Mesenchymal stem cell (in vitro differentiated cells and primary cell): Measurements from ENCODE around the gene PCGF2.

Source experiments
- DNase-seq: peaks from one replicate; pipeline ENCODE4 v3.0.0-alpha.2; 2013
- H2AFZ ChIP-seq: one replicate; pipeline ENCODE4 v1.6.1; 2013; ENCODE audit warnings: low read depth, mild to moderate bottlenecking, control low read depth, inconsistent platforms, low read length, moderate library complexity
- H2AK5ac ChIP-seq: 2 replicates; pipeline ENCODE4 v1.6.1; 2013; ENCODE audit warnings: low read length, moderate library complexity, mild to moderate bottlenecking, inconsistent platforms; ENCODE audit not compliant: severe bottlenecking
- H2BK120ac ChIP-seq: one replicate; pipeline ENCODE4 v1.6.1; 2013; ENCODE audit warnings: low read depth, mild to moderate bottlenecking, inconsistent platforms, low read length, moderate library complexity
- H2BK12ac ChIP-seq, 2 experiments: one replicate each; pipeline ENCODE4 v1.6.1; 2013; ENCODE audit warnings: inconsistent platforms in 2 of 2, low read length in 2 of 2, mild to moderate bottlenecking in 2 of 2, moderate library complexity in 2 of 2, control low read depth in 1 of 2
- H2BK15ac ChIP-seq: one replicate; pipeline ENCODE4 v1.6.1; 2013; ENCODE audit warnings: mild to moderate bottlenecking, low read depth, inconsistent platforms; ENCODE audit not compliant: poor library complexity, severe bottlenecking
- H2BK5ac ChIP-seq: 2 replicates; pipeline ENCODE4 v1.6.1; 2013; ENCODE audit warnings: low read depth, mild to moderate bottlenecking, low read length, control low read depth, inconsistent platforms; ENCODE audit not compliant: poor library complexity, severe bottlenecking
- H3K14ac ChIP-seq, 2 experiments: one replicate each; pipeline ENCODE4 v1.6.1; 2013; ENCODE audit warnings: inconsistent platforms in 2 of 2, low read length in 2 of 2, control low read depth in 1 of 2, mild to moderate bottlenecking in 1 of 2, moderate library complexity in 1 of 2
- H3K18ac ChIP-seq, 2 experiments: one replicate each; pipeline ENCODE4 v1.6.1; 2013; ENCODE audit warnings: inconsistent platforms in 2 of 2, low read length in 2 of 2, control low read depth in 1 of 2, low read depth in 1 of 2, mild to moderate bottlenecking in 1 of 2
- H3K23ac ChIP-seq, 2 experiments: one replicate each; pipeline ENCODE4 v1.6.1; 2013; ENCODE audit warnings: inconsistent platforms in 2 of 2, low read length in 2 of 2, mild to moderate bottlenecking in 2 of 2, moderate library complexity in 2 of 2, control low read depth in 1 of 2
- H3K27ac ChIP-seq: 2 replicates; pipeline ENCODE4 v1.5.1; 2013; ENCODE audit warnings: mild to moderate bottlenecking, moderate library complexity, low read length, control low read depth, inconsistent platforms; ENCODE audit not compliant: poor library complexity, severe bottlenecking
- H3K27me3 ChIP-seq, 2 experiments: 2 replicates each; pipeline versions ENCODE4 v1.6.1 to v1.7.0; 2013; ENCODE audit warnings: low read length in 2 of 2, mild to moderate bottlenecking in 2 of 2, moderate library complexity in 2 of 2, control low read depth in 1 of 2, inconsistent platforms in 1 of 2; ENCODE audit not compliant: control insufficient read depth in 1 of 2, insufficient read depth in 1 of 2
- H3K36me3 ChIP-seq, 2 experiments: 2 replicates each; pipeline versions ENCODE4 v1.6.1 to v1.7.0; 2013; ENCODE audit warnings: low read length in 2 of 2, control low read depth in 1 of 2, inconsistent platforms in 1 of 2, low read depth in 1 of 2, mild to moderate bottlenecking in 1 of 2; ENCODE audit not compliant: insufficient read depth in 2 of 2, control insufficient read depth in 1 of 2
- H3K4ac ChIP-seq, 2 experiments: one replicate each; pipeline ENCODE4 v1.6.1; 2013; ENCODE audit warnings: inconsistent platforms in 2 of 2, low read length in 2 of 2, mild to moderate bottlenecking in 2 of 2, moderate library complexity in 2 of 2, control low read depth in 1 of 2, low read depth in 1 of 2
- H3K4me1 ChIP-seq: 2 replicates; pipeline ENCODE4 v1.6.1; 2013; ENCODE audit warnings: low read depth, low read length, control low read depth; ENCODE audit not compliant: control insufficient read depth, insufficient read depth
- H3K4me2 ChIP-seq: 2 replicates; pipeline ENCODE4 v1.6.1; 2013; ENCODE audit warnings: low read length, mild to moderate bottlenecking, inconsistent platforms; ENCODE audit not compliant: poor library complexity, severe bottlenecking
- H3K4me3 ChIP-seq, 2 experiments: 2 replicates each; pipeline versions ENCODE4 v1.5.1 to v1.7.0; 2013; ENCODE audit warnings: low read length in 2 of 2, mild to moderate bottlenecking in 2 of 2, control low read depth in 1 of 2, low read depth in 1 of 2; ENCODE audit not compliant: insufficient read depth in 1 of 2
- H3K79me1 ChIP-seq: replicated peaks from 2 replicates; pipeline ENCODE4 v1.6.1; 2013; ENCODE audit warnings: mild to moderate bottlenecking, control low read depth, low read length, inconsistent platforms; ENCODE audit not compliant: poor library complexity, severe bottlenecking
- H3K9ac ChIP-seq: 2 replicates; pipeline ENCODE4 v1.7.0; 2013; ENCODE audit warnings: mild to moderate bottlenecking, low read length, moderate library complexity
- H3K9me3 ChIP-seq: 2 replicates; pipeline ENCODE4 v1.7.0; 2013; ENCODE audit warnings: mild to moderate bottlenecking, low read length; ENCODE audit not compliant: control insufficient read depth
- H4K8ac ChIP-seq: one replicate; pipeline ENCODE4 v1.6.1; 2013; ENCODE audit warnings: inconsistent platforms, mild to moderate bottlenecking, low read length, moderate library complexity
- H4K91ac ChIP-seq: one replicate; pipeline ENCODE4 v1.6.1; 2013; ENCODE audit warnings: mild to moderate bottlenecking, low read length, inconsistent platforms
- WGBS: methylation state at CpG from one replicate; pipeline ENCODE4 v1.1.7; 2013; ENCODE audit warnings: mixed read lengths; 5-methylcytosine and 5-hydroxymethylcytosine counted together

The PCGF2 gene

GRCh38 chr17:38777641-38778250, 29.6 kb upstream of the PCGF2 start:
- Histone ChIP-seq H2AFZ (no peak overlapping the region), H3K27me3 (no peaks in the 10 kb centered on the region), H3K4ac (no peak overlapping the region), H3K27ac (no peak overlapping the region), H2BK12ac (no peak overlapping the region), H3K4me1 (no peaks in the 10 kb centered on the region), H3K9me3 (no peaks in the 10 kb centered on the region), H3K4me3 (no peak overlapping the region), H4K91ac (no peak overlapping the region), H3K14ac (no peak overlapping the region), H2BK5ac (no peak overlapping the region), H3K23ac (no peak overlapping the region), H3K9ac (peak overlapping the region; percentile 37), H3K36me3 (peaks cover 84 to 95% of the 10 kb centered on the region in 2 experiments), H2BK120ac (no peak overlapping the region), H2BK15ac (no peak overlapping the region), H2AK5ac (no peak overlapping the region), H4K8ac (no peak overlapping the region), H3K4me2 (no peak overlapping the region), H3K18ac (no peak overlapping the region), H3K79me1 (peaks cover 30% of the 10 kb centered on the region)
- no peak for DNase-seq
- WGBS = 92% methylated on average over 7 of the region's 7 CpGs

- no peak overlapping the region for H2BK5ac ChIP-seq
- no peak overlapping the region for H2AK5ac ChIP-seq
- H3K4ac ChIP-seq = no peak overlapping the region
- H3K18ac ChIP-seq = no peak overlapping the region
- no peak overlapping the region for H3K27ac ChIP-seq
- H4K91ac ChIP-seq = no peak overlapping the region
- no peak overlapping the region for H2AFZ ChIP-seq
- H3K4me1 ChIP-seq = no peaks in the 10 kb centered on the region
- no peak overlapping the region for H3K4me3 ChIP-seq
- no peaks in the 10 kb centered on the region for H3K27me3 ChIP-seq
- H2BK12ac ChIP-seq = no peak overlapping the region
- no peak for DNase-seq
- peaks cover 75 to 95% of the 10 kb centered on the region in 2 experiments for H3K36me3 ChIP-seq
- no peak overlapping the region for H4K8ac ChIP-seq
- no peak overlapping the region for H3K4me2 ChIP-seq
- no peak overlapping the region for H2BK15ac ChIP-seq
- H3K9ac ChIP-seq = no peak overlapping the region
- H3K23ac ChIP-seq = no peak overlapping the region
- no peak overlapping the region for H2BK120ac ChIP-seq
- peaks cover 15% of the 10 kb centered on the region for H3K79me1 ChIP-seq
- no peaks in the 10 kb centered on the region for H3K9me3 ChIP-seq
- no peak overlapping the region for H3K14ac ChIP-seq
Observed at GRCh38 chr17:38773258-38773657, 25.1 kb upstream of the PCGF2 start.

GRCh38 chr17:38768417-38768816, 20.3 kb upstream of the PCGF2 start:
- Histone ChIP-seq H3K4me3 (no peak overlapping the region), H3K27me3 (no peaks in the 10 kb centered on the region), H4K8ac (no peak overlapping the region), H2AFZ (no peak overlapping the region), H2AK5ac (no peak overlapping the region), H4K91ac (no peak overlapping the region), H2BK12ac (no peak overlapping the region), H3K18ac (no peak overlapping the region), H3K27ac (no peak overlapping the region), H3K36me3 (peaks cover 77 to 98% of the 10 kb centered on the region in 2 experiments), H3K14ac (no peak overlapping the region), H3K23ac (no peak overlapping the region), H3K9me3 (no peaks in the 10 kb centered on the region), H2BK15ac (no peak overlapping the region), H2BK120ac (no peak overlapping the region), H3K4me1 (no peaks in the 10 kb centered on the region), H3K9ac (no peak overlapping the region), H3K4me2 (no peak overlapping the region), H2BK5ac (no peak overlapping the region), H3K4ac (no peak overlapping the region), H3K79me1 (peaks cover 20% of the 10 kb centered on the region)
- DNase-seq = no peak
- 94% methylated on average over 6 of the region's 6 CpGs for WGBS

- H3K27ac ChIP-seq = no peak overlapping the region
- H3K14ac ChIP-seq = no peak overlapping the region
- no peak overlapping the region for H2AK5ac ChIP-seq
- H3K9ac ChIP-seq = no peak overlapping the region
- no peak overlapping the region for H4K91ac ChIP-seq
- H2BK120ac ChIP-seq = no peak overlapping the region
- H3K4me2 ChIP-seq = no peak overlapping the region
- no peak overlapping the region for H2BK15ac ChIP-seq
- no peak overlapping the region for H4K8ac ChIP-seq
- H3K27me3 ChIP-seq = no peaks in the 10 kb centered on the region
- 97% methylated on average over 5 of the region's 5 CpGs for WGBS
- H3K23ac ChIP-seq = no peak overlapping the region
- H2AFZ ChIP-seq = no peak overlapping the region
- H3K4ac ChIP-seq = no peak overlapping the region
- H3K18ac ChIP-seq = no peak overlapping the region
- no peak overlapping the region for H2BK5ac ChIP-seq
- no peak overlapping the region for H3K4me3 ChIP-seq
- DNase-seq = no peak
- H2BK12ac ChIP-seq = no peak overlapping the region
- H3K9me3 ChIP-seq = no peaks in the 10 kb centered on the region
- H3K4me1 ChIP-seq = no peaks in the 10 kb centered on the region
- H3K79me1 ChIP-seq = peaks cover 24% of the 10 kb centered on the region
- peaks cover 80 to 96% of the 10 kb centered on the region in 2 experiments for H3K36me3 ChIP-seq
Observed at GRCh38 chr17:38766341-38766740, 18.2 kb upstream of the PCGF2 start.
